Prostate gland (tissue), 2 donors: Measurements from ENCODE around the gene EPN3.

ENCODE experiments used
- POLR2A ChIP-seq: fragments of 450-650 bp; IDR thresholded peaks from one replicate; pipeline ENCODE4 v1.6.1; 2016; ENCODE audit warnings: antibody characterized with exemption, mild to moderate bottlenecking
- POLR2AphosphoS5 ChIP-seq: sonication (generic); formaldehyde crosslinking; IDR thresholded peaks from one replicate; pipeline ENCODE4 v1.6.1; 2017; ENCODE audit warnings: antibody characterized with exemption
- TF ChIP-seq, protein P1 (sequence below), 4 experiments: fragments of 200-600 bp in 2 of 4; fragments of 450-650 bp in 2 of 4; sonication (generic) in 2 of 4; IDR thresholded peaks; 1 replicate in 3 of 4; 2 replicates in 1 of 4; pipeline ENCODE4 v1.5.1; 2016 to 2019; ENCODE audit warnings: antibody characterized with exemption in 4 of 4, mild to moderate bottlenecking in 2 of 4, moderate library complexity in 2 of 4

GRCh38 chr17:50533185-50533584 lies 650 bp downstream of the EPN3 start:
- TF ChIP-seq, protein P1, sequence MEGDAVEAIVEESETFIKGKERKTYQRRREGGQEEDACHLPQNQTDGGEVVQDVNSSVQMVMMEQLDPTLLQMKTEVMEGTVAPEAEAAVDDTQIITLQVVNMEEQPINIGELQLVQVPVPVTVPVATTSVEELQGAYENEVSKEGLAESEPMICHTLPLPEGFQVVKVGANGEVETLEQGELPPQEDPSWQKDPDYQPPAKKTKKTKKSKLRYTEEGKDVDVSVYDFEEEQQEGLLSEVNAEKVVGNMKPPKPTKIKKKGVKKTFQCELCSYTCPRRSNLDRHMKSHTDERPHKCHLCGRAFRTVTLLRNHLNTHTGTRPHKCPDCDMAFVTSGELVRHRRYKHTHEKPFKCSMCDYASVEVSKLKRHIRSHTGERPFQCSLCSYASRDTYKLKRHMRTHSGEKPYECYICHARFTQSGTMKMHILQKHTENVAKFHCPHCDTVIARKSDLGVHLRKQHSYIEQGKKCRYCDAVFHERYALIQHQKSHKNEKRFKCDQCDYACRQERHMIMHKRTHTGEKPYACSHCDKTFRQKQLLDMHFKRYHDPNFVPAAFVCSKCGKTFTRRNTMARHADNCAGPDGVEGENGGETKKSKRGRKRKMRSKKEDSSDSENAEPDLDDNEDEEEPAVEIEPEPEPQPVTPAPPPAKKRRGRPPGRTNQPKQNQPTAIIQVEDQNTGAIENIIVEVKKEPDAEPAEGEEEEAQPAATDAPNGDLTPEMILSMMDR (IDR thresholded peaks at IDR 0.05), result no peak
- TF ChIP-seq POLR2A (no peak), POLR2AphosphoS5 (no peak)
